Measurements from ENCODE around the gene SPATA17. TPM values are rescaled to one million over a fixed set of nuclear protein-coding genes. Genes with fewer than 3 reads are reported as not detected.

SPATA17 gene
- total RNA-seq, 1 donor from 2014 or later: 0.20 TPM

GRCh38 chr1:217846733-217847132 is 215.6 kb downstream of the SPATA17 start:
- ATAC-seq (no peak), DNase-seq (ENCODE audit: low spot score) (no peak)

- DNase-seq (ENCODE audit: low spot score): no peak
- no peak for ATAC-seq
Measured at GRCh38 chr1:217847643-217848042, 216.5 kb downstream of the SPATA17 start.

GRCh38 chr1:217856342-217857034 is 225.3 kb downstream of the SPATA17 start:
- DNase-seq (ENCODE audit: low spot score) (no peak), ATAC-seq (no peak)

GRCh38 chr1:217857061-217857460 is 225.9 kb downstream of the SPATA17 start:
- DNase-seq (ENCODE audit: low spot score): no peak
- ATAC-seq: no peak

- ATAC-seq (no peak), DNase-seq (ENCODE audit: low spot score) (no peak)
Measured at GRCh38 chr1:217861658-217862057, 230.5 kb downstream of the SPATA17 start.

- ATAC-seq: no peak
- no peak for DNase-seq (ENCODE audit: low spot score)
Measured at GRCh38 chr1:217867446-217867995, 236.4 kb downstream of the SPATA17 start.

- DNase-seq (ENCODE audit: low spot score): no peak
Measured at GRCh38 chr1:217871955-217872354, 240.8 kb downstream of the SPATA17 start.

GRCh38 chr1:217875229-217875628 is 244.1 kb downstream of the SPATA17 start:
- no peak for ATAC-seq
- DNase-seq (ENCODE audit: low spot score): no peak

More at GRCh38 chr1:217871955-217872354, 240.8 kb downstream of the SPATA17 start:
- ATAC-seq: no peak

- no peak for DNase-seq (ENCODE audit: low spot score)
- ATAC-seq: no peak
Measured at GRCh38 chr1:217876401-217876800, 245.3 kb downstream of the SPATA17 start.

GRCh38 chr1:217876896-217877295 is 245.8 kb downstream of the SPATA17 start:
- DNase-seq (ENCODE audit: low spot score) (no peak), ATAC-seq (no peak)

- no peak for ATAC-seq
- no peak for DNase-seq (ENCODE audit: low spot score)
Measured at GRCh38 chr1:217881131-217881543, 250.0 kb downstream of the SPATA17 start.

GRCh38 chr1:217881607-217882332 is 250.6 kb downstream of the SPATA17 start:
- ATAC-seq (no peak), DNase-seq (ENCODE audit: low spot score) (no peak)

- no peak for DNase-seq (ENCODE audit: low spot score)
- no peak for ATAC-seq
Measured at GRCh38 chr1:217885181-217885580, 254.0 kb downstream of the SPATA17 start.

GRCh38 chr1:217888328-217888727 is 257.2 kb downstream of the SPATA17 start:
- DNase-seq (ENCODE audit: low spot score) (no peak), ATAC-seq (no peak)

- DNase-seq (ENCODE audit: low spot score) (no peak), ATAC-seq (no peak)
Measured at GRCh38 chr1:217889401-217889800, 258.3 kb downstream of the SPATA17 start.

- DNase-seq (ENCODE audit: low spot score): no peak
- no peak for ATAC-seq
Measured at GRCh38 chr1:217891966-217892365, 260.8 kb downstream of the SPATA17 start.

- ATAC-seq (no peak), DNase-seq (ENCODE audit: low spot score) (no peak)
Measured at GRCh38 chr1:217892750-217893149, 261.6 kb downstream of the SPATA17 start.

GRCh38 chr1:217895841-217896240 is 264.7 kb downstream of the SPATA17 start:
- DNase-seq (ENCODE audit: low spot score): no peak
- ATAC-seq: no peak

- ATAC-seq: no peak
- no peak for DNase-seq (ENCODE audit: low spot score)
Measured at GRCh38 chr1:217896490-217896889, 265.3 kb downstream of the SPATA17 start.

- no peak for DNase-seq (ENCODE audit: low spot score)
- no peak for ATAC-seq
Measured at GRCh38 chr1:217897100-217897499, 266.0 kb downstream of the SPATA17 start.

- ATAC-seq: no peak
- no peak for DNase-seq (ENCODE audit: low spot score)
Measured at GRCh38 chr1:217899614-217900013, 268.5 kb downstream of the SPATA17 start.

GRCh38 chr1:217907504-217907903 is 276.4 kb downstream of the SPATA17 start:
- DNase-seq (ENCODE audit: low spot score): no peak
- no peak for ATAC-seq
